GM12878 (cell line): Measurements from ENCODE around the gene LCORL. TPM values are rescaled to one million over a fixed set of nuclear protein-coding genes. Genes with fewer than 3 reads are reported as not detected.

Experiments used
- BACH1 ChIP-seq: fragments of 450-650 bp; IDR thresholded peaks from 2 replicates; pipeline ENCODE4 v1.6.1; 2017; ENCODE audit warnings: mild to moderate bottlenecking, borderline replicate concordance
- BCL11A ChIP-seq: IDR thresholded peaks from 2 replicates; pipeline ENCODE4 v1.6.1; 2011; ENCODE audit warnings: low read depth, low read length
- CBX3 ChIP-seq: fragments of 200-600 bp; sonication (generic); IDR thresholded peaks from 2 replicates; pipeline ENCODE4 v1.6.1; 2016; ENCODE audit warnings: low read depth, borderline replicate concordance
- HDGF ChIP-seq: fragments of 450-650 bp; IDR thresholded peaks from 2 replicates; pipeline ENCODE4 v1.6.1; 2016; ENCODE audit warnings: antibody characterized with exemption
- MYB ChIP-seq: fragments of 150-350 bp; IDR thresholded peaks from 2 replicates; pipeline ENCODE4 v1.6.1; 2014; ENCODE audit warnings: mild to moderate bottlenecking, low read depth, low read length, borderline replicate concordance
- NR2C1 ChIP-seq: fragments of 450-650 bp; IDR thresholded peaks from 2 replicates; pipeline ENCODE4 v1.6.1; 2017; ENCODE audit warnings: antibody characterized with exemption, mild to moderate bottlenecking, moderate library complexity
- NR2F1 ChIP-seq: fragments of 450-650 bp; conservative IDR thresholded peaks from 2 replicates; pipeline ENCODE4 v1.6.1; 2017; ENCODE audit warnings: mild to moderate bottlenecking
- POU2F2 ChIP-seq: IDR thresholded peaks from 3 replicates; pipeline ENCODE4 v1.6.1; 2011; ENCODE audit warnings: low read depth, mild to moderate bottlenecking, low read length, borderline replicate concordance
- SREBF2 ChIP-seq: IDR thresholded peaks from 2 replicates; pipeline ENCODE4 v1.6.1; 2012; ENCODE audit warnings: mild to moderate bottlenecking, low read length
- TCF12 ChIP-seq: IDR thresholded peaks from 2 replicates; pipeline ENCODE4 v1.6.1; 2011; ENCODE audit warnings: low read depth, mild to moderate bottlenecking, low read length
- ZNF207 ChIP-seq: fragments of 450-650 bp; IDR thresholded peaks from 2 replicates; pipeline ENCODE4 v1.6.1; 2014; ENCODE audit warnings: antibody characterized with exemption, mild to moderate bottlenecking, borderline replicate concordance
- ZNF217 ChIP-seq: fragments of 450-650 bp; IDR thresholded peaks from 2 replicates; pipeline ENCODE4 v1.6.1; 2017; ENCODE audit warnings: antibody characterized with exemption, mild to moderate bottlenecking
- ZNF384 ChIP-seq: IDR thresholded peaks from 2 replicates; pipeline ENCODE4 v1.6.1; 2012; ENCODE audit warnings: low read depth, mild to moderate bottlenecking, low read length, improper control_type of control experiment, borderline replicate concordance
- polyA plus RNA-seq, 11 experiments: library from polyadenylated mRNA; depleted of rRNA in 4 of 11; unstranded in 6 of 11; stranded (reverse) in 5 of 11; fragments of >200 nt; fragmentation: Nextera tagmentation in 4 of 11; fragmentation: Illumina TruSeq in 1 of 11; extraction: Ambion mirVana in 4 of 11; extraction: Trizol in 1 of 11; gene quantifications; 1 replicate in 1 of 11; 2 replicates in 10 of 11; pipeline versions ENCODE4 v1.2.1 to v1.2.3, GENCODE V29; 2011 to 2016; ENCODE audit warnings: inconsistent platforms in 2 of 11, missing spikeins in 2 of 11, low read depth in 1 of 11
- total RNA-seq, 4 experiments: library from RNA; depleted of rRNA in 3 of 4; stranded (reverse); fragments of >200 nt in 3 of 4; fragmentation: Illumina TruSeq in 1 of 4; extraction: Trizol in 1 of 4; gene quantifications; 2 replicates each; pipeline versions ENCODE4 v1.2.1 to v1.2.3, GENCODE V29; 2013 to 2021
- TF ChIP-seq, protein P1 (sequence below): IDR thresholded peaks from 2 replicates; pipeline ENCODE4 v1.6.1; 2012; ENCODE audit warnings: improper control_type of control experiment, low read depth, low read length; ENCODE audit not compliant: insufficient replicate concordance
- TF ChIP-seq, protein P2 (sequence below): fragments of 450-650 bp; IDR thresholded peaks from 2 replicates; pipeline ENCODE4 v1.6.1; 2017; ENCODE audit warnings: mild to moderate bottlenecking, moderate library complexity
- TF ChIP-seq, protein P3 (sequence below), 3 experiments: IDR thresholded peaks in 2 of 3; conservative IDR thresholded peaks in 1 of 3; 2 replicates each; pipeline ENCODE4 v1.5.1; 2011; ENCODE audit warnings: low read depth in 3 of 3, low read length in 3 of 3, mild to moderate bottlenecking in 3 of 3, control low read depth in 2 of 3, moderate library complexity in 2 of 3, inconsistent platforms in 1 of 3, mixed read lengths in 1 of 3; ENCODE audit not compliant: control insufficient read depth in 2 of 3, insufficient read depth in 1 of 3; ENCODE audit errors: extremely low read depth in 1 of 3

Gene LCORL
- total and polyA plus RNA-seq, 10 of the 15 experiments (the other 5 are each of a cell fraction or from before 2014, with no cell fraction given) = 2.2 to 9.8 (median 5.9) TPM

DNA sequence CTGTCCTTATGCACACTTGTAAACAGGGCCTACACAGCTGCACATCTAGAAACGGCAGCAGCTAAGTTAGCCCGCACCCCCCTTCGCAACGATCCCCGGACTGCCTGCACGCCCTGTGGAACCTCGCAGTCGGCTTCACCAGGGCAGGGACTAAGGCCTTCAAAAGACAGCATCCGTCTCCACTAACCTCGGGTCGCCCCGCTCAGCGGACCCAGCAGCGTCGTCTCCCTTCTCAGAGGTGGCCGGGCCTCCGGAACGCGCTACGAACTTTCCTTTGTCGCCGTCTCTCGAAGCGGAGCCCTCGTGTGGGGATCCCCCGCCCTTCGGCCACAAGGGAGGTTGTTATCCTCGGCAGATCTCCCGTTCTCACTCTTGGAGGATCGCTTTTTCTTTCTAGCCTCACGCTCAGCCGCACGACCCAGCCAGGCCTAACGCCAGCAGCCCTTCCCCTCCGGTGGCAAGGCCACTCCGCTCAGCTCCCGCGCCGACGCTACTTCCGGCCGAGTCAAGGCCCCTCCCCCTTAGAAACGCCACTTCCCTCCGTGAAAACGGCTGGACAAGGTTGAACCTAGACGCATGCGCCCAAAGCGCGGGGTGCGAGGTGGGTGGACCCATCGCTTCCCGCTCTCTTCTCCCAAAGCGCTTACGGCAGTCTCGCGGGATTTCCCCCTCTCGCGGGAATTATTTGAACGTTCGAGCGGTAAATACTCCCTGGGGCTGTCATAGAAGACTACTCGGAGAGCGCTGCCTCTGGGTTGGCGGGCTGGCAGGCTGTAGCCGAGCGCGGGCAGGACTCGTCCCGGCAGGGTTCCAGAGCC is 211.1 kb downstream of the LCORL start, which contains the start of the genes DCAF16 and NCAPG (continued):
- TF ChIP-seq, protein P1, sequence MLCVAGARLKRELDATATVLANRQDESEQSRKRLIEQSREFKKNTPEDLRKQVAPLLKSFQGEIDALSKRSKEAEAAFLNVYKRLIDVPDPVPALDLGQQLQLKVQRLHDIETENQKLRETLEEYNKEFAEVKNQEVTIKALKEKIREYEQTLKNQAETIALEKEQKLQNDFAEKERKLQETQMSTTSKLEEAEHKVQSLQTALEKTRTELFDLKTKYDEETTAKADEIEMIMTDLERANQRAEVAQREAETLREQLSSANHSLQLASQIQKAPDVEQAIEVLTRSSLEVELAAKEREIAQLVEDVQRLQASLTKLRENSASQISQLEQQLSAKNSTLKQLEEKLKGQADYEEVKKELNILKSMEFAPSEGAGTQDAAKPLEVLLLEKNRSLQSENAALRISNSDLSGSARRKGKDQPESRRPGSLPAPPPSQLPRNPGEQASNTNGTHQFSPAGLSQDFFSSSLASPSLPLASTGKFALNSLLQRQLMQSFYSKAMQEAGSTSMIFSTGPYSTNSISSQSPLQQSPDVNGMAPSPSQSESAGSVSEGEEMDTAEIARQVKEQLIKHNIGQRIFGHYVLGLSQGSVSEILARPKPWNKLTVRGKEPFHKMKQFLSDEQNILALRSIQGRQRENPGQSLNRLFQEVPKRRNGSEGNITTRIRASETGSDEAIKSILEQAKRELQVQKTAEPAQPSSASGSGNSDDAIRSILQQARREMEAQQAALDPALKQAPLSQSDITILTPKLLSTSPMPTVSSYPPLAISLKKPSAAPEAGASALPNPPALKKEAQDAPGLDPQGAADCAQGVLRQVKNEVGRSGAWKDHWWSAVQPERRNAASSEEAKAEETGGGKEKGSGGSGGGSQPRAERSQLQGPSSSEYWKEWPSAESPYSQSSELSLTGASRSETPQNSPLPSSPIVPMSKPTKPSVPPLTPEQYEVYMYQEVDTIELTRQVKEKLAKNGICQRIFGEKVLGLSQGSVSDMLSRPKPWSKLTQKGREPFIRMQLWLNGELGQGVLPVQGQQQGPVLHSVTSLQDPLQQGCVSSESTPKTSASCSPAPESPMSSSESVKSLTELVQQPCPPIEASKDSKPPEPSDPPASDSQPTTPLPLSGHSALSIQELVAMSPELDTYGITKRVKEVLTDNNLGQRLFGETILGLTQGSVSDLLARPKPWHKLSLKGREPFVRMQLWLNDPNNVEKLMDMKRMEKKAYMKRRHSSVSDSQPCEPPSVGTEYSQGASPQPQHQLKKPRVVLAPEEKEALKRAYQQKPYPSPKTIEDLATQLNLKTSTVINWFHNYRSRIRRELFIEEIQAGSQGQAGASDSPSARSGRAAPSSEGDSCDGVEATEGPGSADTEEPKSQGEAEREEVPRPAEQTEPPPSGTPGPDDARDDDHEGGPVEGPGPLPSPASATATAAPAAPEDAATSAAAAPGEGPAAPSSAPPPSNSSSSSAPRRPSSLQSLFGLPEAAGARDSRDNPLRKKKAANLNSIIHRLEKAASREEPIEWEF = no peak
- TF ChIP-seq ZNF384 (no peak), NR2F1 (no peak), BACH1 (peak; percentile 73; the same call in 1 of the 2 replicates), ZNF217 (no peak), POU2F2 (peak; percentile 36; the same call in 2 of the 3 replicates), TCF12 (no peak), ZNF207 (peak; percentile 49; the same call in 1 of the 2 replicates), NR2C1 (no peak), MYB (no peak), BCL11A (no peak), SREBF2 (no peak), HDGF (peak; percentile 97), CBX3 (no peak)
- TF ChIP-seq, protein P2, sequence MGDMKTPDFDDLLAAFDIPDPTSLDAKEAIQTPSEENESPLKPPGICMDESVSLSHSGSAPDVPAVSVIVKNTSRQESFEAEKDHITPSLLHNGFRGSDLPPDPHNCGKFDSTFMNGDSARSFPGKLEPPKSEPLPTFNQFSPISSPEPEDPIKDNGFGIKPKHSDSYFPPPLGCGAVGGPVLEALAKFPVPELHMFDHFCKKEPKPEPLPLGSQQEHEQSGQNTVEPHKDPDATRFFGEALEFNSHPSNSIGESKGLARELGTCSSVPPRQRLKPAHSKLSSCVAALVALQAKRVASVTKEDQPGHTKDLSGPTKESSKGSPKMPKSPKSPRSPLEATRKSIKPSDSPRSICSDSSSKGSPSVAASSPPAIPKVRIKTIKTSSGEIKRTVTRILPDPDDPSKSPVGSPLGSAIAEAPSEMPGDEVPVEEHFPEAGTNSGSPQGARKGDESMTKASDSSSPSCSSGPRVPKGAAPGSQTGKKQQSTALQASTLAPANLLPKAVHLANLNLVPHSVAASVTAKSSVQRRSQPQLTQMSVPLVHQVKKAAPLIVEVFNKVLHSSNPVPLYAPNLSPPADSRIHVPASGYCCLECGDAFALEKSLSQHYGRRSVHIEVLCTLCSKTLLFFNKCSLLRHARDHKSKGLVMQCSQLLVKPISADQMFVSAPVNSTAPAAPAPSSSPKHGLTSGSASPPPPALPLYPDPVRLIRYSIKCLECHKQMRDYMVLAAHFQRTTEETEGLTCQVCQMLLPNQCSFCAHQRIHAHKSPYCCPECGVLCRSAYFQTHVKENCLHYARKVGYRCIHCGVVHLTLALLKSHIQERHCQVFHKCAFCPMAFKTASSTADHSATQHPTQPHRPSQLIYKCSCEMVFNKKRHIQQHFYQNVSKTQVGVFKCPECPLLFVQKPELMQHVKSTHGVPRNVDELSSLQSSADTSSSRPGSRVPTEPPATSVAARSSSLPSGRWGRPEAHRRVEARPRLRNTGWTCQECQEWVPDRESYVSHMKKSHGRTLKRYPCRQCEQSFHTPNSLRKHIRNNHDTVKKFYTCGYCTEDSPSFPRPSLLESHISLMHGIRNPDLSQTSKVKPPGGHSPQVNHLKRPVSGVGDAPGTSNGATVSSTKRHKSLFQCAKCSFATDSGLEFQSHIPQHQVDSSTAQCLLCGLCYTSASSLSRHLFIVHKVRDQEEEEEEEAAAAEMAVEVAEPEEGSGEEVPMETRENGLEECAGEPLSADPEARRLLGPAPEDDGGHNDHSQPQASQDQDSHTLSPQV = no peak
- TF ChIP-seq, protein P3, sequence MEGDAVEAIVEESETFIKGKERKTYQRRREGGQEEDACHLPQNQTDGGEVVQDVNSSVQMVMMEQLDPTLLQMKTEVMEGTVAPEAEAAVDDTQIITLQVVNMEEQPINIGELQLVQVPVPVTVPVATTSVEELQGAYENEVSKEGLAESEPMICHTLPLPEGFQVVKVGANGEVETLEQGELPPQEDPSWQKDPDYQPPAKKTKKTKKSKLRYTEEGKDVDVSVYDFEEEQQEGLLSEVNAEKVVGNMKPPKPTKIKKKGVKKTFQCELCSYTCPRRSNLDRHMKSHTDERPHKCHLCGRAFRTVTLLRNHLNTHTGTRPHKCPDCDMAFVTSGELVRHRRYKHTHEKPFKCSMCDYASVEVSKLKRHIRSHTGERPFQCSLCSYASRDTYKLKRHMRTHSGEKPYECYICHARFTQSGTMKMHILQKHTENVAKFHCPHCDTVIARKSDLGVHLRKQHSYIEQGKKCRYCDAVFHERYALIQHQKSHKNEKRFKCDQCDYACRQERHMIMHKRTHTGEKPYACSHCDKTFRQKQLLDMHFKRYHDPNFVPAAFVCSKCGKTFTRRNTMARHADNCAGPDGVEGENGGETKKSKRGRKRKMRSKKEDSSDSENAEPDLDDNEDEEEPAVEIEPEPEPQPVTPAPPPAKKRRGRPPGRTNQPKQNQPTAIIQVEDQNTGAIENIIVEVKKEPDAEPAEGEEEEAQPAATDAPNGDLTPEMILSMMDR (IDR thresholded peaks at IDR 0.05 in 2 of 3, conservative IDR thresholded peaks at IDR 0.05 in 1 of 3; ENCODE audit: control insufficient read depth in 2 of 3, extremely low read depth in 1 of 3, insufficient read depth in 1 of 3, low read depth in 3 of 3, low read length in 3 of 3) = 0 out of 6 replicates have a peak, but pooled peaks of 1 of the 3 experiments have one; percentile 1
